GM19099 (cell line): ENCODE data around the gene ASXL1.

Experiments used
- POLR2A ChIP-seq: IDR thresholded peaks from 3 replicates; pipeline ENCODE4 v1.6.1; 2011; ENCODE audit warnings: low read depth; ENCODE audit not compliant: insufficient read length; ENCODE audit errors: extremely low read depth

Gene ASXL1

DNA sequence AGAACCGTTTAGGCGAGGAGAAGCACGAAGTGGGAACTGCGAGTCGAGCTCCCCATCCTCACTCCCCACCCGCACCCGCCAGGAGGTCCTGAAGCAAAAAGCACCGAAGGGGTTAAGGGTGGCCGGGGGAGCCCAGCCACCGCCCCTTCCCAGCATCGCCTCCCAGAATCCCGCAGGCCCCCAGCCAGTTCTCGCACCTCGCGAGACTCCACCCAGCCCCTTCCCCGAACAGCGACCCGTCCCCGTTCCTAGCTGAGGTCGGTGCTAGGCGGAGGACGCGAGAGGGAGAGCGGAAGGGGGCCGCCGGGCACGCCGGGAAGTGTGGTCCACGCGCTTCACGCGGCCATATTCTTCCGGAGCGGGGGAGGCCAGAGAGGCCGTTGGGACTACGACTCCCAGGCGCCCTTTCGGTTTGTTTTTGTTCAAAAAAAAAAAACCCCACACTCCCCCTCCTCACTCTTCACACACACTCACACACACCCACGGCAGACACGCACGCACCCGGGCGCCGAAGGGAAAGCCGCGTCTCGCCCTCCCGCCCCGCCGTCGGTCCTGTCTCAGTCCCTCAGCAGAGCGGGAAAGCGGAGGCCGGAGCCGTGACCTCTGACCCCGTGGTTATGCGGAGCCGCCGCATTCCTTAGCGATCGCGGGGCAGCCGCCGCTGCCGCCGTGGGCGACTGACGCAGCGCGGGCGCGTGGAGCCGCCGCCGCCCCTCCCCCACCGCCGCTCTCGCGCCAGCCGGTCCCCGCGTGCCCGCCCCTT, at the start of gene ASXL1:
Gene ASXL1 (plus strand): TSS at position 463 of the 763 bp plus-strand sequence. CDS start 445 bp downstream, outside the sequence.
- peak; percentile 69 for TF ChIP-seq POLR2A

DNA sequence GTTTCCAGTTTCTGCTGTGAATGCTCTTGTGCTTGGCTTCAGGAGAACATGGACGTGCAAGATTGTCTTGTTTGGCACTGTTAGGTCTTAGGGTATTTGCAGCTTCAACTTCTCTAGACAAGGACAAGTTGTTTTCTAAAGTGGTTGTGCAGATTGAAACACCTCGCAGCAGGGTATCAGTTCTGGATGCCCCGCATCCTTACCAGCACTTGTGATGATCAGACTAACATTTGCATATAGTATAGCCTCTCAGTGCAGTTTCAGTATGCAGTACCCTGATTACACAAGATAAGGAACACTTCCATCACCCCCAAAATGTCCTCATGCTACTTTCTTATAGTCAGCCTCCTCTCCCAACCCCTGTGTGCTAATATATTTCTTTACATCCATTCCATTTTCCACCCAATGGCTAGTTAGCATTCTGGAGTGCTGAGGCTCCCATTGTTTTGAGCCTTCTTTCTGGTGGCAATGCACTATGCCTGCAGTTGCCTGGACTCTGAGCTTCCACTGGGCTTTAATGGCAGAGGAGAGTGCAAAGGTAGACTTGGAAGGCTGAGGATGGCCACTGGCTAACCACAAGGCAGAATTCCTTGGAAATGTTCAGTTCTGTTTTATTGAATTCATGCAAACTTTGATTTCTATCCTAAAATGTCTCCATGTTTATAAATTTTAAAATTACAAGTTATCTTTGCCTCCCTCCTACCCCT, 45.3 kb upstream of the ASXL1 start:
- TF ChIP-seq POLR2A = no peak

DNA sequence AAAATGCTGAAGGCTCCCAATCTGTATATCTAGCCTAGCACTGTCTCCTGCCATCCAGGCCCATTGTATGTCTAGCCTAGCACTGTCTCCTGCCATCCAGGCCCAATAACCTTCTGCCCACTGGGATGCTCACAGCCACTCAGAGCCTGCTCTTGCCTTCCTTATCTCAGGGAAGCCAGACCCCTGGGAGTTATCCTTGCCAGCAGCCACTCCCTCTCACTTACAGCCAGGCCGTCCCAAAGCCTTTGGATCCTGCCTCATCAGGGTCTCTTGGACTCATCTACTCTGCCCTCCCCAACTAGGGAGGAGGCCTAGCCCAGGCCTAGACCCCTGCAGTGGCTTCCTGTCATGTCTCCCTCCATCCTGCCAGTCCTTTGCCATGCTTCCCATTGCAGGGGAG, 43.4 kb upstream of the ASXL1 start:
- no peak for TF ChIP-seq POLR2A

DNA sequence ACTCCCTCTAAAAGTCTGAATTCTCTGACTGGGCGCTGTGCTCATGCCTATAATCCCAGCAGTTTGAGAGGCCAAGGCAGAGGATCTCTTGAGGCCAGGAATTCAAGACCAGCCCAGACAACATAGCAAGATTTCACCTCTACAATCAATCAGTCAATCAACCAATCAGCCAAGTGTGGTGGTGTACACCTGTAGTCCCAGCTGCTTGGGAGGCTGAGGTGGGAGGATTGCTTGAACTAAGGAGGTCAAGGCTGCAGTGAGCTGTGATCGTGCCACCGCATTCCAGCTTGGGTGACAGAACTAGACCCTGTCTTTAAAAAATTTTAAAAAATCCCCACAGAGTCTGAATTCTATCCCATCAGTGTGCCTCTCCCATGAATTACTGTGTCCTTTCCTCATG, 42.7 kb upstream of the ASXL1 start:
- no peak for TF ChIP-seq POLR2A

DNA sequence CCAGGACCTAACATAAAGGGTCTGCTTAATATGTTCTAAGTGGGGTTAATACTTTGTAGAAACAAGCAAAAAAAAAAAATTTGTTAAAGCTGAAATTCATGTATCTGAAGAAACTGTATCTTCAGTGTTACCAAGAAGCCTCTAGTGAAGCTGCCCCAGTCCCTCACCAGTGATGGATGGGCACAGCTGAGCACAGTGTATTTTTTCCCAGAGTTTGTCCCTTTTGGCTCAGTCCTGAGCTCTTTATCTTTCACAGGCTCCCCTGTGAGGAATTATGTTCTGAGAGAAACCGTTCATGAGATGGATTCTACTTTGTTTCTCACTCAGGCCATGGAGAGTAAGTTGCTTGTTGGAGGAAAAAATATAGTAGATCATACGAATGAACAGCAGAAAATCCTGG, 42.2 kb upstream of the ASXL1 start:
- TF ChIP-seq POLR2A = no peak

DNA sequence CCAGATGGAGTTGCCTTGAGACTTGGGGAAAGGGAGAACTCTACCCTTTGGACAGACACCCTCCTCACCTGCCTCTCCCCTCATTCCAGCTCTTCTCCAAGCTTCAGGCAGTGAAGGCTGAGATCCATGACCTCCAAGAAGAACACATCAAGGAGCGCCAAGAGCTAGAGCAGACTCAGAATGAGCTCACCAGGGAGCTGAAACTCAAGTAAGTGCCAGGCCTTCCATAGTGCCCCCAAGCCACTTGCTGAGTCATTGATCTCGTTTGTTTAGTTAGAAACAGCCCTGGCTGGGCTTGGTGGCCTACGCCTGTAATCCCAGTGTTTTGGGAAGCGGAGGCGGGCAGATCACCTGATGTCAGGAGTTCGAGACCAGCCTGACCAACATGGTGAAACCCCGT, 41.5 kb upstream of the ASXL1 start:
- no peak for TF ChIP-seq POLR2A

DNA sequence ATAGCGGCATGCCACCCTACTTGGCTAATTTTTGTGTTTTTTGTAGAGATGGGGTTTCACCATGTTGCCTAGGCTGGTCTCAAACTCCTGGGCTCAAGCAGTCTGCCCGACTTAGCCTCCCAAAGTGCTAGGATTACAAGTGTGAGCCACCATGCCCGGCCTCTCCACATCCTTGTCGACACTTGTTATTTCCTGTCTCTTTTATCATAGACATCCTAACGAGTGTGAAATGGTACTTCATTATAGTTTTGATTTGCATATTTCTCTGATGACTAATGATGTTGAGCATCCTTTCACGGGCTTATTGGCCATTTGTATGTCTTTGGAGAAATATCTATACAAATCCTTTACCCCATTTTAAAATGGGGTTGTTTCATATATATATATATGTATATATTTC, 39.0 kb upstream of the ASXL1 start:
- no peak for TF ChIP-seq POLR2A

DNA sequence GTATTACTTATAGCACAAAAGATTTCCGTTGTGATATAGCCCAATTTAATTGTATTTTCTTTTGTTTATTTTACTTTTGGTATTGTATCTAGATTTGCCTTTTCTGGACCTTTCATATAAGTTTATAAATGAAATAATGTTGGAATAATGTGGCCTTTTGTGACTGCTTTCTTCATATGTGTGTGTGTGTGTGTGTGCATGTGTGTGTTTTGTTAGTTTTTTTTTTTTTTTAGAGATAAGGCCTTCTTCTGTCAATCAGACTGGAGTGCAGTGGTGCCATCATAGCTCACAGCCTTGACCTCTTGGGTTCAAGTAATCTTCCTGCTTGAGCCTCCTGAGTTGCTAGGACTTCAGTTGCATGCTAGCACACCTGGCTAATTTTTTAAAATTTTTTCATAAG, 37.8 kb upstream of the ASXL1 start:
- TF ChIP-seq POLR2A = no peak

DNA sequence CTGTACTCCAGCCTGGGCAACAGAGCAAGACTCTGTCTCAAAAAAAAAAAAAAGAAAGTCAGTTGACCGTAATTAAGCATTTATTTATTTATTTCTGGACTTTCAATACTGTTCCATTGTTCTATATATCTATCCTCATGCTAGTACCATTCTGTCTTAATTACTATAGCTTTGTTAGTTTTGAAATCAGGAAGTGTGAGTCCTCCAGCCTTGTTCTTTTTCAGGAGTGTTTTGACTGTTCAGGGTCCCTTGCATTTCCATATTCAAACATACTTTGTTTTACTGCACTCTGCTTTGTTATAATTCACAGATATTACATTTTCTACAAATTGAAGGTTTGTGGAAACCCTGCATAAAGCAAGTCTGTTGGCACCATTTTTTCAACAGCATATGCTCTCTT, 36.7 kb upstream of the ASXL1 start:
- no peak for TF ChIP-seq POLR2A

DNA sequence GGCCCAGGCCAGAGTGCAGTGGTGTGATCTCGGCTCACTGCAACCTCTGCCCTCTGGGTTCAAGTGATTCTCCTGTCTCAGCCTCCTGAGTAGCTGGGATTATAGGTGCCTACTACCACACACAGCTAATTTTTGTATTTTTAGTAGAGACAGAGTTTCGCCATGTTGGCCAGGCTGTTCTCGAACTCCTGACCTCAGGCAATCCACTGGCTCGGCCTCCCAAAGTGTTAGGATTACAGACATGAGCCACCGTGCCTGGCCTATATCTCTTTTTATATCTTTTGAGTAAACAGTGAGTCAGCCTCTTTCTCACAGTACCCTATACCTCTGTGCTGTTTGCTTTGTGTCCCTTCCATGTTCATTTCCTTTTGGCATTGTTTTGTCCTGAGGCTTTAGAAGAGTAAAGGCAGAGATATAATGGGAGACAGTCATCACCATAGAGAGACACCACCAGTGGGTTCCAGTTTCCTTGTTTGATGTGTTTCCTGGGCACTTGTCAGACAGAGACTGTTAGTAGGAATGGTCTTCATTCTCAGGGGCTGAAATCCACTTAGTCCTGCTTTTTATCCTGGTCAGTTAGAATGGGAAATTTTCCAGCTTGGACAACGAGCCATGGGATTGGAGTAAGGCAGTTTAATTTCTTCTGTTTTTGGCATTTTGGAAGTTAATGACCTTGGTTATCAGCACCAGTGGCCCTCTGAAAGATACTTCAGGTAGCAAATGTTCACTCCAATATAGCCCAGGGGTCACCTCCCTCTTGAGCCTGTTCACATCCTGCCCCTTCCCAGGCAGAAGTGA, 32.2 kb upstream of the ASXL1 start:
- TF ChIP-seq POLR2A = no peak

DNA sequence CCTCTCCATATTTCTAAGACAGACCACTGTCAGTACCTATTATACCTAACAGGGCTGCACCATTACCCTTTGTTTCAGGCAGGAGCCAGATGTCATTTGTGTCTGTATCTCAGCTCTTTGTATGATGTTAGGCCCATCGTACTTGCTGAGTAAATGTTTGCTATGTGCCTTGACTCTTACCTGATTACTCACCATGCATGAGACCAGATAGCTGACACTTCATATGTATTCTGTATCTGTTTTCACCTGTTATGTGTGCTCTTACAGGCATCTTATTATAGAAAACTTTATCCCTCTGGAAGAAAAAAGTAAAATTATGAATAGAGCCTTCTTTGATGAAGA, 31.7 kb upstream of the ASXL1 start:
- TF ChIP-seq POLR2A = no peak

DNA sequence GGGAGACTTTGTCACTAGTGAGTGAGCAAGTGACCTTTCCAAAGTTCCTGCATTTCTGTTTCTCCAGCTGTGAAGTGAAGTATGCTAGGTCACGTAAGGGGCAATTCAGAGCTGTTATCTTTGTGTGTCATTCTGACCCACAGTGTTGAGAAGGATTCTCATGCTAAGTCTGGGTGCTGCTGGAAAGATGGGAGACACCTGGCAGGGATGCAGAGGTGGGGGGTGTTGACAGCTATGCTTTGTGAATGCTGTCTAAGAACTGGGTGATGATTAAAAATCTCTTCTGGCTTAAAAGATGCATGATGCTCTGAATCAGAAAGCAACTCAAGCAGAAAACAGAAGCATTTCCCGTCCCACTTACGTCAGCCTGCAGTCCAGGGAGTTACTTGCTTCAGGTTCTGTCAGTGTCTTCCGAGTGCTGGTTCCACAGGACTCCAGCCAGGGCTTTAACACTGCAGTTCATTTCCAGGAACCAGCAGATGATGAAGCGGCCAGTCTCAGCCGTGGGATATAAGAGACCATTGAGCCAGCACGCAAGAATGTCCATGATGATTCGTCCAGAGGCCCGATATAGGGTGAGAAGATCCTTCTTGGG, 30.9 kb upstream of the ASXL1 start:
- TF ChIP-seq POLR2A = no peak

DNA sequence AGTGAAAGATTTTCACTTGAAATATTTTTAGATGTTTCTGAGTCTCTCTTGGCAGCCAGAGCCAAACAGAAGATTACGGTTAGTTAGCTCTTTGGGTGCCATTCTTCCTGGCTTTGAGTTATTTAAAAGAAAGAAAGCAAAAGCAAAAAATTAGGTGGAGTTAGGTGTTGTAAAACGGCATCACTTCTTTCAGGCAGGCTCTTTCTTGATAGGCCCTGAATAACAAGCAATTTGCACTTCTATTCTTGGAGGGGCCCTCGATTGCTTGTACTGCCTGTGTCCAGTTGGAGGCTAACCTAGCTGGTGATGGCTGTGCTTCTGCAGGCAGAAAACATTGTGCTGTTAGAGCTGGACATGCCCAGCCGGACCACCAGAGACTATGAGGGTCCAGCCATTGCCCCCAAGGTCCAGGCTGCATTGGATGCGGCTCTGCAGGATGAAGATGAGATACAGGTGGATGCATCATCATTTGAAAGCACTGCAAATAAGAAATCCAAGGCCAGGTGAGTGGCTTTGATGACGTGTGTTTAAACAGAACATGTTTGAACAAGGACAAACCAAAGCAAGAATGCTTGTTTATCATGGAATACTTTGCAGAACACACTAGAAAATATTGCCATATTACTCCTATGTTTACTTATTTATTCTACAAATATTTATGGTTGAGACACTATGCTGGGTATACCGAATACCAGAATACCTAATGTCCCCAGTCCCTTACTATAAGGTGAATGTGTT, 28.1 kb upstream of the ASXL1 start:
- TF ChIP-seq POLR2A = no peak

DNA sequence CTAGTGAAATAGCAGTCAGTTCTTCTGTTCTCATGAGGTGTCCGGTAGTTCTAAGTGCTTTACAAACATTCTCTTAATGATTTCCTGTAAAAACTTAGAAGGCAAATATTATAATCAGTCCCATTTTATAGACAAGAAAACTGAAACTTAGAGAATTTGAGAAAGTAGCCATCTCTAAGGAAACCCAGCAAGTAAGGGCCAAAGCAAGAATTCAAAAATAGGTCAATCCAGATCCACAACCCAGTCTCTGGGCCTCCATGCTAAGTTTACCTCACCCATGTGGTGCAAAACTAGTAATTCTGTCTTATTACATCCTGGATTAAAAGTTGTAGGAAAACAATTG, 27.6 kb upstream of the ASXL1 start:
- no peak for TF ChIP-seq POLR2A

DNA sequence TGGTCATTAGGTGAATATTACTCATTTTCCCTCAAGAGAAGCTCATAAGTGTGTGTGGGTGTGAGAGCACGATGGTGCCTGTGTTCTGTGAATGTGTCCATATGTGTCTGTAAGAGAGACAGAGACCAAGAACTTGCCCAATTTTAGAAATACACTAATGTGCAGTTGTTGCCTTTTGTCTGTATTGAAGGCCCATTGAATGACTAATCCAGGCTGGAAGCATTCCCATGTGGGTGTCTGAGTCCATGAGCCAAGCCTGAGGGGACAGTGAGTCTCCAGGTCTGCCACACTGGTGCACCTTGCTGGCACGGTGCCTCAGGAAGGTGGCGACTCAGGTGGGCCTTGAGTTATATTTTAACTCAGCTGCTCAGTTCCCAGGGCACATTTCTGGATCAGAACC, 25.5 kb upstream of the ASXL1 start:
- TF ChIP-seq POLR2A = no peak
